Upper lobe of right lung (tissue), 1 donor: ENCODE measurements around the gene TIGD7. TPM values are rescaled to one million over a fixed set of nuclear protein-coding genes. Genes with fewer than 3 reads are reported as not detected.

Experiments used
- ATAC-seq: fragments of 200-7000 bp; cut with Tn5 transposase; one replicate; pipeline ENCODE4 v1.9.1; 2020; ENCODE audit warnings: mild to moderate bottlenecking, moderate library complexity
- DNase-seq: peaks from one replicate; pipeline ENCODE4 v3.0.0-alpha.2; 2020
- H3K27ac ChIP-seq: fragments of 200-600 bp; one replicate; pipeline ENCODE4 v1.8.0; 2022
- H3K27me3 ChIP-seq: fragments of 200-600 bp; one replicate; pipeline ENCODE4 v1.8.0; 2022; ENCODE audit warnings: mild to moderate bottlenecking
- H3K36me3 ChIP-seq: fragments of 200-600 bp; one replicate; pipeline ENCODE4 v1.8.0; 2022
- H3K4me1 ChIP-seq: fragments of 200-600 bp; one replicate; pipeline ENCODE4 v1.8.0; 2022
- H3K4me3 ChIP-seq: fragments of 200-600 bp; one replicate; pipeline ENCODE4 v1.8.0; 2022; ENCODE audit warnings: mild to moderate bottlenecking
- H3K9me3 ChIP-seq: fragments of 200-600 bp; one replicate; pipeline ENCODE4 v1.8.0; 2022
- CTCF ChIP-seq: fragments of 200-600 bp; IDR thresholded peaks from one replicate; pipeline ENCODE4 v1.8.0; 2022; ENCODE audit warnings: antibody characterized with exemption
- intact Hi-C: fragments of 100-400 bp; cut with DNase I; formaldehyde crosslinking; loops from one replicate; pipeline ENCODE4 v1.11.0; 2022
- total RNA-seq: library from RNA; stranded (reverse); fragmentation: NEBNext Ultra II Directional; extraction: Animal tissue kit (Norgen Biotek cat#: 25700); gene quantifications from one replicate; pipeline ENCODE4 v1.2.1, GENCODE V29; 2021
- donor health status: DM: no; HTN: yes; CAD: no; lungs with severe emphysema.

Gene TIGD7
- total RNA-seq, 1 donor from 2014 or later = 6.9 TPM

GRCh38 chr16:3328643-3329042, 23.4 kb upstream of the TIGD7 start:
- no peaks in the 10 kb centered on the region for H3K4me1 ChIP-seq
- intact Hi-C loops = no loop called here
- no peak for TF ChIP-seq CTCF
- no peaks in the 10 kb centered on the region for H3K27me3 ChIP-seq
- no peaks in the 10 kb centered on the region for H3K9me3 ChIP-seq
- ATAC-seq (no peak), DNase-seq (no peak)
- H3K27ac ChIP-seq = no peak overlapping the region
- H3K4me3 ChIP-seq = no peak overlapping the region
- no peaks in the 10 kb centered on the region for H3K36me3 ChIP-seq

GRCh38 chr16:3328104-3328503, 22.9 kb upstream of the TIGD7 start:
- no peaks in the 10 kb centered on the region for H3K36me3 ChIP-seq
- DNase-seq (no peak), ATAC-seq (no peak)
- no peak overlapping the region for H3K4me3 ChIP-seq
- H3K9me3 ChIP-seq = peaks cover under 1% of the 10 kb centered on the region
- H3K27me3 ChIP-seq = no peaks in the 10 kb centered on the region
- no peaks in the 10 kb centered on the region for H3K4me1 ChIP-seq
- TF ChIP-seq CTCF = no peak
- no peak overlapping the region for H3K27ac ChIP-seq
- intact Hi-C loops = no loop called here

GRCh38 chr16:3327514-3327913, 22.3 kb upstream of the TIGD7 start:
- intact Hi-C loops = no loop called here
- no peak for DNase-seq
- Histone ChIP-seq H3K4me3 (no peak overlapping the region), H3K27me3 (no peaks in the 10 kb centered on the region), H3K4me1 (no peaks in the 10 kb centered on the region), H3K9me3 (peaks cover 6% of the 10 kb centered on the region), H3K36me3 (no peaks in the 10 kb centered on the region), H3K27ac (no peak overlapping the region)
- no peak for TF ChIP-seq CTCF
- no peak for ATAC-seq

GRCh38 chr16:3321816-3322215, 16.6 kb upstream of the TIGD7 start:
- H3K4me1 ChIP-seq = no peaks in the 10 kb centered on the region
- no peak overlapping the region for H3K27ac ChIP-seq
- no peak for TF ChIP-seq CTCF
- intact Hi-C loops = no loop called here
- no peak for DNase-seq
- H3K4me3 ChIP-seq = no peak overlapping the region
- peaks cover 59% of the 10 kb centered on the region for H3K9me3 ChIP-seq
- ATAC-seq = no peak
- no peaks in the 10 kb centered on the region for H3K27me3 ChIP-seq
- peaks cover 11% of the 10 kb centered on the region for H3K36me3 ChIP-seq

GRCh38 chr16:3317315-3317999, 12.2 kb upstream of the TIGD7 start:
- intact Hi-C loops = loop anchor here (10.0 kb wide), 1 partner anchor 67 kb away; no protein-coding TSS in a partner anchor
- Histone ChIP-seq H3K9me3 (peaks cover 86% of the 10 kb centered on the region), H3K4me1 (no peaks in the 10 kb centered on the region)

More at GRCh38 chr16:3317315-3317999, 12.2 kb upstream of the TIGD7 start:
- no peak for TF ChIP-seq CTCF
- H3K27me3 ChIP-seq = no peaks in the 10 kb centered on the region
- H3K4me3 ChIP-seq = no peak overlapping the region
- H3K36me3 ChIP-seq = peaks cover 20% of the 10 kb centered on the region
- no peak for DNase-seq
- no peak for ATAC-seq
- H3K27ac ChIP-seq = no peak overlapping the region
